Measurements from ENCODE around the gene LILRA1.
"Not testable (repeated sequence)": the region's sequence is repeated elsewhere in the genome, so short reads cannot be mapped to it uniquely, and the experiment has no call there.

LILRA1 gene

DNA sequence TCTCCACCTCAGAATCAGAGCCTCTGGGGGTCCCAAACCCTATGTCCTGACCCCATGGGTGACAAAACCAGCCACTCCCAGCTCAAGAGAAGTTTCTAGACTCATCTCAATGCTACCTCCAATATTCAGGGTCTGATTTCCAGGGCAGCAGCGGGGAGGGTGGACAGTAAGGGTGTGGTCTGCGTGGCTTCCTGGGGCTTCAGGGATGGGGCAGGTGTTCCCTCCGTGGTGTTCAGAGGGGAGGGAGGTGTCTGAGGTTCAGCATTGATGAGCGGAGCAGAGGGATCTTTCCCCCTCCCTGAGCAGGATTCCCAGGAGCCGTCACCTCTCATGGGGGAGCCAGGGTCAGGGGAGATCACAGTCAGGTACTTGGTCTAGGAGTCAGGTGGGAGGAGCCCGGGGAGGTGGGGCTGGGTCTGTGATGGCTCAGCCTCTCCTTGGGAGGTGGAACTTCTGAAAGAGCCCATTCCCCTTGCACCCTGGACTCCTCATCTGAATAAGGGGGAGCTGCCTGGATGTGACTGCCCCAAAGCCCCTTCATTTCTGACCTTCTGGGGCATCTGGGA lies 16.9 kb upstream of the LILRA1 start:
- no peaks in the 10 kb centered on the region for H3K9me3 ChIP-seq (ENCODE audit: control insufficient read depth, low read length)
- H3K9ac ChIP-seq, result no peak overlapping the region
- no peak overlapping the region for H2AFZ ChIP-seq
- H3K4me3 ChIP-seq (ENCODE audit: low read depth, low read length), result no peak overlapping the region
- no peak overlapping the region for H3K27ac ChIP-seq
- no peaks in the 10 kb centered on the region for H3K79me2 ChIP-seq
- H3K36me3 ChIP-seq (ENCODE audit: control insufficient read depth, insufficient read depth, low read length), result no peaks in the 10 kb centered on the region
- H3K4me2 ChIP-seq (ENCODE audit: low read length), result no peak overlapping the region
- no peaks in the 10 kb centered on the region for H3K27me3 ChIP-seq (ENCODE audit: control insufficient read depth, insufficient read depth, low read length)
- no peak for TF ChIP-seq CTCF (IDR thresholded peaks at IDR 0.05)
- no peaks in the 10 kb centered on the region for H3K4me1 ChIP-seq

DNA sequence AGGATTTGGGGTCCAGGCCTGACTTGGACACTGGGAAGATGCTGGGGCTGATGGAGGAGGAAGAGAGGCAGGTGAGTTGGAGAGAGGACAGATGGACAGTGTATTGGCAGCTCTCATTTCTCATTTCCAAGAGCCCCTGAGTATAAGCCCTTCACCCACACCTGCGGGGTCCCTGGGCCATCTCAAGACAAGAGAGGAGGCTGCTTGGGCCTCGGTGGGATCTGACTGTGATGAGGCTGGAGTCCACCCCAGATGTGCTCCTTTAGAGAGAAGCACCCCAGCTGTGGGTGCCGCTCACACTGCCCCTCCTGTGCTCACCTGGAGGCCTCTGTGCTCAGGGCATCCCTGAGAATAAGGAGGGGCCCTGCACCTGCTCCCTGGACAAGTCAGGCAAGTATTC lies 16.1 kb upstream of the LILRA1 start:
- Histone ChIP-seq H3K9me3 (ENCODE audit: control insufficient read depth, low read length) (no peaks in the 10 kb centered on the region), H3K27ac (no peak overlapping the region), H3K36me3 (ENCODE audit: control insufficient read depth, insufficient read depth, low read length) (no peaks in the 10 kb centered on the region), H3K27me3 (ENCODE audit: control insufficient read depth, insufficient read depth, low read length) (no peaks in the 10 kb centered on the region), H3K4me1 (no peaks in the 10 kb centered on the region), H2AFZ (no peak overlapping the region), H3K9ac (no peak overlapping the region), H3K4me3 (ENCODE audit: low read depth, low read length) (no peak overlapping the region), H3K79me2 (no peaks in the 10 kb centered on the region), H3K4me2 (ENCODE audit: low read length) (no peak overlapping the region)
- TF ChIP-seq CTCF (IDR thresholded peaks at IDR 0.05), result no peak

- H3K9ac ChIP-seq; H3K79me2 ChIP-seq; H3K4me3 ChIP-seq (ENCODE audit: low read depth, low read length); H3K36me3 ChIP-seq (ENCODE audit: control insufficient read depth, insufficient read depth, low read length); H3K9me3 ChIP-seq (ENCODE audit: control insufficient read depth, low read length); H3K4me1 ChIP-seq; H3K4me2 ChIP-seq (ENCODE audit: low read length); H3K27me3 ChIP-seq (ENCODE audit: control insufficient read depth, insufficient read depth, low read length); H3K27ac ChIP-seq; H2AFZ ChIP-seq: not testable (repeated sequence)
Observed at GRCh38 chr19:54578268-54578667, 15.2 kb upstream of the LILRA1 start.

DNA sequence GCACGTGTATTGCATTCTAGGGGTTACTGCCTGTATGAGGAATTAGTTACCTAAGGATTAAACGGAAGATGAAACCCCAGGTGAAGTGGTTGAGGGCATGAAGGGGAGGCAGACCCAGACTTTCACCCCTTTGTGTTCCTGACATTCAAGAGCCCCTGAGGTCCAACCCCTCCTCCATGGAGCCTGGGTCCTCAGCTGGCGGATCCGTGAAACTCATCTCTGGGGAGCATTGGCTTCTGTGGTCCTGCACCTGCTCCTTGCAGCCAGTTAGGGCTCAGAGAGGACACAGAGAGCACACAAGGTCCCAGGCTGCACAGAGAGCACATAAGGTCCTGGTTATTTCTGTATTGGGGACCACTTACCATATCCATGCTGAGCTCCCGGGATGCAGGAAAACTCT lies 7.0 kb upstream of the LILRA1 start:
- H3K4me3 ChIP-seq (ENCODE audit: low read depth, low read length), result no peak overlapping the region
- no peaks in the 10 kb centered on the region for H3K79me2 ChIP-seq
- H3K27me3 ChIP-seq (ENCODE audit: control insufficient read depth, insufficient read depth, low read length), result no peaks in the 10 kb centered on the region
- no peak for TF ChIP-seq CTCF (IDR thresholded peaks at IDR 0.05)
- H3K9ac ChIP-seq, result no peak overlapping the region
- no peak overlapping the region for H3K4me2 ChIP-seq (ENCODE audit: low read length)
- no peaks in the 10 kb centered on the region for H3K36me3 ChIP-seq (ENCODE audit: control insufficient read depth, insufficient read depth, low read length)
- H2AFZ ChIP-seq, result no peak overlapping the region
- no peaks in the 10 kb centered on the region for H3K4me1 ChIP-seq
- no peaks in the 10 kb centered on the region for H3K9me3 ChIP-seq (ENCODE audit: control insufficient read depth, low read length)
- H3K27ac ChIP-seq, result no peak overlapping the region

DNA sequence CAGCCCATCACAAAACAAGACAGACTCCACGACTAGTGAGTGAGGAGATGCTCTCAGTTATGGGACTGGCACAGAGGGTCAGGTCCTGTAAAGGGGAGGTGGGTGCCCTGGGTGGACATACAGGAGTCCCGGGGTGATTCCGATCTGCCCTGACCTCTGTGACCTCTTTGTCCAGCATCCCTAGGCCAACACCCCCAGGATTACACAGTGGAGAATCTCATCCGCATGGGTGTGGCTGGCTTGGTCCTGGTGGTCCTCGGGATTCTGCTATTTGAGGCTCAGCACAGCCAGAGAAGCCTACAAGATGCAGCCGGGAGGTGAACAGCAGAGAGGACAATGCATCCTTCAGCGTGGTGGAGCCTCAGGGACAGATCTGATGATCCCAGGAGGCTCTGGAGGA lies 6.4 kb upstream of the LILRA1 start:
- H3K4me3 ChIP-seq (ENCODE audit: low read depth, low read length), result no peak overlapping the region
- TF ChIP-seq CTCF (IDR thresholded peaks at IDR 0.05), result no peak
- H3K9ac ChIP-seq, result no peak overlapping the region
- no peaks in the 10 kb centered on the region for H3K36me3 ChIP-seq (ENCODE audit: control insufficient read depth, insufficient read depth, low read length)
- H2AFZ ChIP-seq, result no peak overlapping the region
- H3K9me3 ChIP-seq (ENCODE audit: control insufficient read depth, low read length), result no peaks in the 10 kb centered on the region
- no peaks in the 10 kb centered on the region for H3K79me2 ChIP-seq
- H3K27me3 ChIP-seq (ENCODE audit: control insufficient read depth, insufficient read depth, low read length), result no peaks in the 10 kb centered on the region
- H3K27ac ChIP-seq, result no peak overlapping the region
- no peak overlapping the region for H3K4me2 ChIP-seq (ENCODE audit: low read length)
- no peaks in the 10 kb centered on the region for H3K4me1 ChIP-seq

- not testable (repeated sequence) for H3K79me2 ChIP-seq; H3K4me2 ChIP-seq (ENCODE audit: low read length); H3K9ac ChIP-seq; H3K4me1 ChIP-seq; H3K27ac ChIP-seq; H3K36me3 ChIP-seq (ENCODE audit: control insufficient read depth, insufficient read depth, low read length); H3K9me3 ChIP-seq (ENCODE audit: control insufficient read depth, low read length); H3K4me3 ChIP-seq (ENCODE audit: low read depth, low read length); H2AFZ ChIP-seq; H3K27me3 ChIP-seq (ENCODE audit: control insufficient read depth, insufficient read depth, low read length)
Observed at GRCh38 chr19:54593931-54594626, 647 bp downstream of the LILRA1 start.

Measured in parathyroid adenoma (tissue), 2 donors.